Measurements from ENCODE around the gene NINL.
"Not testable (repeated sequence)": the region's sequence is repeated elsewhere in the genome, so short reads cannot be mapped to it uniquely, and the experiment has no call there.

NINL gene

GRCh38 chr20:25600632-25601031, 15.3 kb upstream of the NINL start:
- Histone ChIP-seq H3K9ac (ENCODE audit: low read depth in 1 of 2, low read length in 2 of 2) (no peak overlapping the region), H3K27ac (ENCODE audit: low read depth, low read length) (no peak overlapping the region), H3K9me3 (ENCODE audit: control insufficient read depth in 1 of 2, low read length in 2 of 2) (no peaks in the 10 kb centered on the region), H3K27me3 (ENCODE audit: control insufficient read depth in 1 of 2, insufficient read depth in 2 of 2, low read length in 2 of 2) (no peaks in the 10 kb centered on the region), H3K4me1 (ENCODE audit: control insufficient read depth in 1 of 2, insufficient read depth in 2 of 2, low read length in 2 of 2) (no peaks in the 10 kb centered on the region), H3K4me3 (ENCODE audit: low read depth in 1 of 2, low read length in 2 of 2) (no peak overlapping the region), H3K36me3 (ENCODE audit: control insufficient read depth in 1 of 2, insufficient read depth in 2 of 2, low read length in 2 of 2) (no peaks in the 10 kb centered on the region)

- Histone ChIP-seq H3K27me3 (ENCODE audit: control insufficient read depth in 1 of 2, insufficient read depth in 2 of 2, low read length in 2 of 2) (no peaks in the 10 kb centered on the region), H3K4me3 (ENCODE audit: low read depth in 1 of 2, low read length in 2 of 2) (no peak overlapping the region), H3K36me3 (ENCODE audit: control insufficient read depth in 1 of 2, insufficient read depth in 2 of 2, low read length in 2 of 2) (no peaks in the 10 kb centered on the region), H3K9me3 (ENCODE audit: control insufficient read depth in 1 of 2, low read length in 2 of 2) (no peaks in the 10 kb centered on the region), H3K4me1 (ENCODE audit: control insufficient read depth in 1 of 2, insufficient read depth in 2 of 2, low read length in 2 of 2) (no peaks in the 10 kb centered on the region), H3K9ac (ENCODE audit: low read depth in 1 of 2, low read length in 2 of 2) (no peak overlapping the region), H3K27ac (ENCODE audit: low read depth, low read length) (no peak overlapping the region)
Measured at GRCh38 chr20:25592135-25592852, 7.0 kb upstream of the NINL start.

GRCh38 chr20:25590778-25591177, 5.4 kb upstream of the NINL start:
- H3K9me3 ChIP-seq (ENCODE audit: control insufficient read depth in 1 of 2, low read length in 2 of 2); H3K27me3 ChIP-seq (ENCODE audit: control insufficient read depth in 1 of 2, insufficient read depth in 2 of 2, low read length in 2 of 2): not testable (repeated sequence)

GRCh38 chr20:25588491-25588890, 3.2 kb upstream of the NINL start:
- Histone ChIP-seq H3K27me3 (ENCODE audit: control insufficient read depth in 1 of 2, insufficient read depth in 2 of 2, low read length in 2 of 2) (no peaks in the 10 kb centered on the region), H3K36me3 (ENCODE audit: control insufficient read depth in 1 of 2, insufficient read depth in 2 of 2, low read length in 2 of 2) (no peaks in the 10 kb centered on the region), H3K9me3 (ENCODE audit: control insufficient read depth in 1 of 2, low read length in 2 of 2) (no peaks in the 10 kb centered on the region), H3K27ac (ENCODE audit: low read depth, low read length) (no peak overlapping the region), H3K4me1 (ENCODE audit: control insufficient read depth in 1 of 2, insufficient read depth in 2 of 2, low read length in 2 of 2) (peaks cover 0 to 6% of the 10 kb centered on the region in 2 donors), H3K4me3 (ENCODE audit: low read depth in 1 of 2, low read length in 2 of 2) (no peak overlapping the region), H3K9ac (ENCODE audit: low read depth in 1 of 2, low read length in 2 of 2) (no peak overlapping the region)

More at GRCh38 chr20:25590778-25591177, 5.4 kb upstream of the NINL start:
- H3K36me3 ChIP-seq (ENCODE audit: control insufficient read depth in 1 of 2, insufficient read depth in 2 of 2, low read length in 2 of 2); H3K4me3 ChIP-seq (ENCODE audit: low read depth in 1 of 2, low read length in 2 of 2); H3K27ac ChIP-seq (ENCODE audit: low read depth, low read length); H3K4me1 ChIP-seq (ENCODE audit: control insufficient read depth in 1 of 2, insufficient read depth in 2 of 2, low read length in 2 of 2); H3K9ac ChIP-seq (ENCODE audit: low read depth in 1 of 2, low read length in 2 of 2): not testable (repeated sequence)

- H3K9me3 ChIP-seq (ENCODE audit: control insufficient read depth in 1 of 2, low read length in 2 of 2): no peaks in the 10 kb centered on the region
- no peaks in the 10 kb centered on the region for H3K27me3 ChIP-seq (ENCODE audit: control insufficient read depth in 1 of 2, insufficient read depth in 2 of 2, low read length in 2 of 2)
Measured at GRCh38 chr20:25587536-25587935, 2.2 kb upstream of the NINL start.

GRCh38 chr20:25586877-25587276, 1.5 kb upstream of the NINL start:
- Histone ChIP-seq H3K36me3 (ENCODE audit: control insufficient read depth in 1 of 2, insufficient read depth in 2 of 2, low read length in 2 of 2) (no peaks in the 10 kb centered on the region), H3K27ac (ENCODE audit: low read depth, low read length) (no peak overlapping the region), H3K9me3 (ENCODE audit: control insufficient read depth in 1 of 2, low read length in 2 of 2) (no peaks in the 10 kb centered on the region), H3K4me3 (ENCODE audit: low read depth in 1 of 2, low read length in 2 of 2) (no peak overlapping the region), H3K4me1 (ENCODE audit: control insufficient read depth in 1 of 2, insufficient read depth in 2 of 2, low read length in 2 of 2) (peaks cover 0 to 6% of the 10 kb centered on the region in 2 donors), H3K27me3 (ENCODE audit: control insufficient read depth in 1 of 2, insufficient read depth in 2 of 2, low read length in 2 of 2) (no peaks in the 10 kb centered on the region), H3K9ac (ENCODE audit: low read depth in 1 of 2, low read length in 2 of 2) (no peak overlapping the region)

More at GRCh38 chr20:25587536-25587935, 2.2 kb upstream of the NINL start:
- Histone ChIP-seq H3K9ac (ENCODE audit: low read depth in 1 of 2, low read length in 2 of 2) (no peak overlapping the region), H3K4me3 (ENCODE audit: low read depth in 1 of 2, low read length in 2 of 2) (no peak overlapping the region), H3K4me1 (ENCODE audit: control insufficient read depth in 1 of 2, insufficient read depth in 2 of 2, low read length in 2 of 2) (peaks cover 0 to 6% of the 10 kb centered on the region in 2 donors), H3K36me3 (ENCODE audit: control insufficient read depth in 1 of 2, insufficient read depth in 2 of 2, low read length in 2 of 2) (no peaks in the 10 kb centered on the region), H3K27ac (ENCODE audit: low read depth, low read length) (no peak overlapping the region)

- not testable (repeated sequence) for H3K4me1 ChIP-seq (ENCODE audit: control insufficient read depth in 1 of 2, insufficient read depth in 2 of 2, low read length in 2 of 2)
Measured at GRCh38 chr20:25583607-25584006, 1.7 kb downstream of the NINL start.

GRCh38 chr20:25580711-25581110, 4.6 kb downstream of the NINL start:
- Histone ChIP-seq H3K27ac (ENCODE audit: low read depth, low read length) (no peak overlapping the region), H3K9me3 (ENCODE audit: control insufficient read depth in 1 of 2, low read length in 2 of 2) (no peaks in the 10 kb centered on the region), H3K4me3 (ENCODE audit: low read depth in 1 of 2, low read length in 2 of 2) (no peak overlapping the region), H3K4me1 (ENCODE audit: control insufficient read depth in 1 of 2, insufficient read depth in 2 of 2, low read length in 2 of 2) (peaks cover 0 to 6% of the 10 kb centered on the region in 2 donors), H3K36me3 (ENCODE audit: control insufficient read depth in 1 of 2, insufficient read depth in 2 of 2, low read length in 2 of 2) (no peaks in the 10 kb centered on the region), H3K9ac (ENCODE audit: low read depth in 1 of 2, low read length in 2 of 2) (no peak overlapping the region), H3K27me3 (ENCODE audit: control insufficient read depth in 1 of 2, insufficient read depth in 2 of 2, low read length in 2 of 2) (no peaks in the 10 kb centered on the region)

More at GRCh38 chr20:25583607-25584006, 1.7 kb downstream of the NINL start:
- H3K4me3 ChIP-seq (ENCODE audit: low read depth in 1 of 2, low read length in 2 of 2); H3K36me3 ChIP-seq (ENCODE audit: control insufficient read depth in 1 of 2, insufficient read depth in 2 of 2, low read length in 2 of 2); H3K9me3 ChIP-seq (ENCODE audit: control insufficient read depth in 1 of 2, low read length in 2 of 2); H3K9ac ChIP-seq (ENCODE audit: low read depth in 1 of 2, low read length in 2 of 2); H3K27ac ChIP-seq (ENCODE audit: low read depth, low read length); H3K27me3 ChIP-seq (ENCODE audit: control insufficient read depth in 1 of 2, insufficient read depth in 2 of 2, low read length in 2 of 2): not testable (repeated sequence)

- Histone ChIP-seq H3K4me3 (ENCODE audit: low read depth in 1 of 2, low read length in 2 of 2) (no peak overlapping the region), H3K36me3 (ENCODE audit: control insufficient read depth in 1 of 2, insufficient read depth in 2 of 2, low read length in 2 of 2) (no peaks in the 10 kb centered on the region), H3K27me3 (ENCODE audit: control insufficient read depth in 1 of 2, insufficient read depth in 2 of 2, low read length in 2 of 2) (no peaks in the 10 kb centered on the region), H3K27ac (ENCODE audit: low read depth, low read length) (no peak overlapping the region), H3K4me1 (ENCODE audit: control insufficient read depth in 1 of 2, insufficient read depth in 2 of 2, low read length in 2 of 2) (peaks cover 0 to 1% of the 10 kb centered on the region in 2 donors), H3K9ac (ENCODE audit: low read depth in 1 of 2, low read length in 2 of 2) (no peak overlapping the region), H3K9me3 (ENCODE audit: control insufficient read depth in 1 of 2, low read length in 2 of 2) (no peaks in the 10 kb centered on the region)
Measured at GRCh38 chr20:25579081-25579770, 6.1 kb downstream of the NINL start.

GRCh38 chr20:25576783-25577530, 8.4 kb downstream of the NINL start:
- no peaks in the 10 kb centered on the region for H3K27me3 ChIP-seq (ENCODE audit: control insufficient read depth in 1 of 2, insufficient read depth in 2 of 2, low read length in 2 of 2)
- H3K27ac ChIP-seq (ENCODE audit: low read depth, low read length): no peak overlapping the region
- H3K4me3 ChIP-seq (ENCODE audit: low read depth in 1 of 2, low read length in 2 of 2): no peak overlapping the region
- no peaks in the 10 kb centered on the region for H3K4me1 ChIP-seq (ENCODE audit: control insufficient read depth in 1 of 2, insufficient read depth in 2 of 2, low read length in 2 of 2)
- no peaks in the 10 kb centered on the region for H3K36me3 ChIP-seq (ENCODE audit: control insufficient read depth in 1 of 2, insufficient read depth in 2 of 2, low read length in 2 of 2)
- H3K9me3 ChIP-seq (ENCODE audit: control insufficient read depth in 1 of 2, low read length in 2 of 2): no peaks in the 10 kb centered on the region
- no peak overlapping the region for H3K9ac ChIP-seq (ENCODE audit: low read depth in 1 of 2, low read length in 2 of 2)
